ENCODE results near the gene CLCA1. TPM values are rescaled to one million over a fixed set of nuclear protein-coding genes. Genes with fewer than 3 reads are reported as not detected.

Gene CLCA1
- total RNA-seq, 2 donors from 2014 or later = not detected

DNA sequence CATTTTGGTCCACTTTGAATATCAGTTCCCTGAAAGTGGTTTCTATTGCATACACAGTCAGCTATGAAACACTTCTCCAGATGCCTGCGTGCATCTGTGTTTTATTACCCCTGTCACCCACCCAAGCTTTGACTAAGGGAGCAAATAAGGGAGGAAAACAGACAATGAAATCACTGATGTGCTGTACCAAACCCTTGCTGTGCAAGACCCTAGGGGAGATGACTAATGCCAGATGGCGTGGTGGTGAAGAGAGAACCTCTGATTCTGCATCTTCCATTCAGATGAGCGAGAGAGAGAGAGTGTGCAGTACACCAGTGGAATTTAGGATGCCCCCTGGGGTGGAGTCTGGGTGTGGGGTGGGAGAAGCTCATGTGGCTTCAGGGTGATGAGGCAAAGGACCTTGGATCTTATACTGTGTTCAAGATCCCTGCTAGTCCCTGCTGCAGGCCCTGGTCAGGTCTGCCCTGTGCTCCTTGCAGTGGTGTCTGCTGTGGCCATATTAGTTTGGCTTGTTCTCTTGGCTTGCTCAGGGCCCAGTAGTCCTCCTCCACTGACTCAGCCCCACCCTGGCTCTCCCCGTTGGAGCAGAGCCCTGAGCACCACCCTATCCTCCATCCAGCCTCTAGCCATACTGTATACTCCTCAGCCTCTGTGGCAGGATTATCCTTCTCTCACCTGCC lies 18.5 kb downstream of the CLCA1 start:
- no peak for TF ChIP-seq POLR2A (IDR thresholded peaks at IDR 0.05)
- TF ChIP-seq, protein P1, sequence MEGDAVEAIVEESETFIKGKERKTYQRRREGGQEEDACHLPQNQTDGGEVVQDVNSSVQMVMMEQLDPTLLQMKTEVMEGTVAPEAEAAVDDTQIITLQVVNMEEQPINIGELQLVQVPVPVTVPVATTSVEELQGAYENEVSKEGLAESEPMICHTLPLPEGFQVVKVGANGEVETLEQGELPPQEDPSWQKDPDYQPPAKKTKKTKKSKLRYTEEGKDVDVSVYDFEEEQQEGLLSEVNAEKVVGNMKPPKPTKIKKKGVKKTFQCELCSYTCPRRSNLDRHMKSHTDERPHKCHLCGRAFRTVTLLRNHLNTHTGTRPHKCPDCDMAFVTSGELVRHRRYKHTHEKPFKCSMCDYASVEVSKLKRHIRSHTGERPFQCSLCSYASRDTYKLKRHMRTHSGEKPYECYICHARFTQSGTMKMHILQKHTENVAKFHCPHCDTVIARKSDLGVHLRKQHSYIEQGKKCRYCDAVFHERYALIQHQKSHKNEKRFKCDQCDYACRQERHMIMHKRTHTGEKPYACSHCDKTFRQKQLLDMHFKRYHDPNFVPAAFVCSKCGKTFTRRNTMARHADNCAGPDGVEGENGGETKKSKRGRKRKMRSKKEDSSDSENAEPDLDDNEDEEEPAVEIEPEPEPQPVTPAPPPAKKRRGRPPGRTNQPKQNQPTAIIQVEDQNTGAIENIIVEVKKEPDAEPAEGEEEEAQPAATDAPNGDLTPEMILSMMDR (IDR thresholded peaks at IDR 0.05) = no peak
- DNase-seq (peak in 1 of 4 donors; percentile 13), ATAC-seq (peak; percentile 12)
- Histone ChIP-seq H3K36me3 (replicated peaks in 1 of 2; ENCODE audit: insufficient read depth in 1 of 2, low read depth in 2 of 2) (no peaks in the 10 kb centered on the region), H3K27me3 (no peaks in the 10 kb centered on the region), H3K4me1 (no peaks in the 10 kb centered on the region), H3K9me3 (no peaks in the 10 kb centered on the region), H3K27ac (no peak overlapping the region), H3K4me3 (no peak overlapping the region)
- intact Hi-C loops (cut with DNase I) = no loop called here
- 72 to 76% methylated on average over 4 of the region's 4 CpGs for WGBS, 2 donors

DNA sequence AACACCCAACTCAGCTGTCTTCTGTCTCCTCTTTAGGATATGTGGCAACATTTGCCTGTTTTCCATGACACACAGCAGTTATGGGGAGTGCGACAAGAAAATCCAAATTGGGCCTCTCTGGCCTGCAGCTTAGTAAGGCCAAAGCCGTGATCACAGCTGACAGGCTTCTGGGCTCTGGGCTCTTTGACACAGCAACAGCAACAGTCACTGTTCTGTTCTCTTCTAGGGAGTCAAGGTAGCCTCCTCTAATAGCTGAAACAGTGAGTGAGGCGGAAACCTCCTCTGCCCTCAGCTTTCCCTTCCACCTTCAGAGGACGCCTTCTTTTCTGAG lies 19.0 kb downstream of the CLCA1 start:
- H3K27ac ChIP-seq = no peak overlapping the region
- no peak for ATAC-seq
- no peaks in the 10 kb centered on the region for H3K9me3 ChIP-seq
- no peaks in the 10 kb centered on the region for H3K4me1 ChIP-seq
- H3K27me3 ChIP-seq = no peaks in the 10 kb centered on the region
- no peak for TF ChIP-seq POLR2A (IDR thresholded peaks at IDR 0.05)
- TF ChIP-seq, protein P1 (IDR thresholded peaks at IDR 0.05) = no peak
- WGBS, 2 donors = 88 to 95% methylated on average over 3 to 4 of the region's 4 CpGs
- no peak overlapping the region for H3K4me3 ChIP-seq
- intact Hi-C loops (cut with DNase I) = no loop called here
- DNase-seq = no peak
- H3K36me3 ChIP-seq (replicated peaks in 1 of 2; ENCODE audit: insufficient read depth in 1 of 2, low read depth in 2 of 2) = no peaks in the 10 kb centered on the region

DNA sequence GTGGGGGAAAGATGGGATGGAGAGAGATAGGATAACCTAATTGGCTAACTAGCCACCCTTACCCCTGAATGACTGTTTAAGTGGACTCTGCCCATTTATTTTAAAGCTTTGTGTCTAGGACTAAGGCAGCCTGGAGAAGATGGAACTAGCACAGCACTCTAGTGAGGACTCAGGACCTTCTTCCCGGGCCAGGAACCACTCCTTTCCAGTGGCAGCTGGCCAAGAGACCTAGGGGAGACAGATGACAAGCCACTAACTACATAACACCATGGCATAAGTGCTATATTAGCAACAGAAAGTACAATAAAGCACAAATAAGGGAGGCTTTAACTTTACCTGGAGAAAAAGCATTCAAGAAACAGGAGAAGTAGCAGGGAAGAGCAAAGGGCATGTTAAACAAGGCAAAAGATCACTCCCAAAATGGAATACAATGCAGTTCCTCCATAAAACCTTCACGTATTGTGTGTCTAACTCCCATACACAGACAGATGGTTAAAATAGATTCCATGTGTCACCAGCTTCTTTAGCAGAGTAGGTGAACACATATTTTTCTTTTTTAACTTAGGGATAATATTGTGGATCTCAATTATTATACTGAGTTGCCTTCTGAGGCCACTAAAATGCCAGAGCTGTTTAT lies 20.6 kb downstream of the CLCA1 start:
- WGBS, 2 donors = 61 to 62% methylated on average over 2 of the region's 2 CpGs
- Histone ChIP-seq H3K27ac (no peak overlapping the region), H3K9me3 (no peaks in the 10 kb centered on the region), H3K4me1 (no peaks in the 10 kb centered on the region), H3K36me3 (replicated peaks in 1 of 2; ENCODE audit: insufficient read depth in 1 of 2, low read depth in 2 of 2) (no peaks in the 10 kb centered on the region), H3K4me3 (no peak overlapping the region), H3K27me3 (no peaks in the 10 kb centered on the region)
- intact Hi-C loops (cut with DNase I) = no loop called here
- no peak for TF ChIP-seq POLR2A (IDR thresholded peaks at IDR 0.05)
- TF ChIP-seq, protein P1 (IDR thresholded peaks at IDR 0.05) = no peak
- no peak for ATAC-seq
- no peak for DNase-seq

DNA sequence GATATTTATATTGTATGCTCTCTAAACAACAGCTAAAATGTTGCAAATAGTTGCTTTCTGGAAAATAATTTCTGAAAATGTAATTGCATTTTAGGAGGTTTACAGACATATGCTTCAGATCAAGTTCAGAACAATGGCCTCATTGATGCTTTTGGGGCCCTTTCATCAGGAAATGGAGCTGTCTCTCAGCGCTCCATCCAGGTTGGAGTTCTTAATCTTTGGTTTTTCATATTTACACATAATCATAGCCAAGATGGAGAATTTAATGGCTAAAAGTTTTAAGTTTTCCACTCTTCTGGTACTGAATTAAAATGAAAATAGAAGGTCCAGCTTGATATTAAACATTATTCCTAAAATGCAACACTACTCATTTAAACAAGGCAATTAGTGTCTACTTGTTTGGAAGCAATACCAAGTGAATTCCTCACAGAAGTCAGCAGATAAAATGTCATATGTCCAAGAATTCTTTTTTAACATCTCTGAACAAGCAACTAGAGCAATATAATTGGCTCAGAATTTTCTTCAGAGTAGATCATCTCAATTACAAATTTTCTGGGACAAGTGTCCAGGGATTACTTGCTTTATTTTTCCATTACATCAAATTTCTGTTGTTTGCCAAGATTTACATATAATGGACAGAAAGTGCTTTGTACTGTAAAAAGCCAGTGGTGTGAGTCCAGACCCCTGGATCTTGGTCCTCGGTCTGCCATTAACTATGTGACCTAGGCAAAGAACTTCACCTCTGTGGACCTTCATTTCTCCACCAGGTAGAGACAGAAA lies 22.6 kb downstream of the CLCA1 start:
- H3K4me1 ChIP-seq = no peaks in the 10 kb centered on the region
- H3K36me3 ChIP-seq (replicated peaks in 1 of 2; ENCODE audit: insufficient read depth in 1 of 2, low read depth in 2 of 2) = no peaks in the 10 kb centered on the region
- H3K4me3 ChIP-seq = no peak overlapping the region
- H3K9me3 ChIP-seq = no peaks in the 10 kb centered on the region
- no peak overlapping the region for H3K27ac ChIP-seq
- intact Hi-C loops (cut with DNase I) = no loop called here
- DNase-seq (no peak), ATAC-seq (no peak)
- TF ChIP-seq POLR2A (IDR thresholded peaks at IDR 0.05) = no peak
- TF ChIP-seq, protein P1 (IDR thresholded peaks at IDR 0.05) = no peak
- 91 to 93% methylated on average over 2 of the region's 2 CpGs for WGBS, 2 donors
- no peaks in the 10 kb centered on the region for H3K27me3 ChIP-seq
